ENCODE data around the gene CACNG3.

- TF ChIP-seq CTCF (conservative IDR thresholded peaks at IDR 0.05 in 1 of 2, IDR thresholded peaks at IDR 0.05 in 1 of 2; ENCODE audit: extremely low read depth in 1 of 2, insufficient read depth in 1 of 2, low read depth in 1 of 2, low read length in 2 of 2) (no peak), EZH2 (IDR thresholded peaks at IDR 0.05; ENCODE audit: borderline replicate concordance, low read length) (no peak)
Observed at GRCh38 chr16:24232936-24233335, 23.2 kb upstream of the CACNG3 start.
